OCI-LY7 (cell line): ENCODE data around the gene CDK5R2. TPM values are rescaled to one million over a fixed set of nuclear protein-coding genes. Genes with fewer than 3 reads are reported as not detected.

Experiments used
- BruUV-seq: library from RNA; stranded (reverse); fragments of 400-500 nt; replicated peaks from 2 replicates; lab custom pipeline; 2021; lab: Mats Ljungman, UMichigan
- CTCF ChIA-PET: fragments of 300-600 bp; sonication (Branson Sonifier 250); formaldehyde crosslinking; loops from one replicate; lab custom pipeline; 2022; ENCODE audit warnings: antibody characterized with exemption; ENCODE audit not compliant: unreplicated experiment; lab: Charles Lee
- POLR2A ChIA-PET: fragments of 300-600 bp; sonication (Branson Sonifier 250); formaldehyde crosslinking; loops from one replicate; lab custom pipeline; 2022; ENCODE audit warnings: antibody characterized with exemption; lab: Charles Lee
- DNase-seq: peaks from one replicate; pipeline ENCODE4 v3.0.0-alpha.2; 2015; ENCODE audit warnings: low spot score
- H2AFZ ChIP-seq: fragments of 200-600 bp; sonication (generic), shearing (Covaris generic); 2 replicates; pipeline ENCODE4 v1.6.1; 2014; ENCODE audit warnings: mild to moderate bottlenecking, antibody characterized with exemption, low read length, moderate library complexity
- H3K27ac ChIP-seq: fragments of 200-600 bp; sonication (generic); 2 replicates; pipeline ENCODE4 v1.5.1; 2014; ENCODE audit warnings: mixed run types, low read depth, mild to moderate bottlenecking, moderate library complexity, low read length, inconsistent platforms; ENCODE audit not compliant: poor library complexity, severe bottlenecking
- H3K36me3 ChIP-seq: fragments of 200-600 bp; sonication (generic); 2 replicates; pipeline ENCODE4 v1.6.1; 2014; ENCODE audit warnings: mild to moderate bottlenecking, antibody characterized with exemption, low read length, moderate library complexity, mixed read lengths; ENCODE audit not compliant: insufficient read depth
- H3K4me1 ChIP-seq: fragments of 200-600 bp; sonication (generic); 2 replicates; pipeline ENCODE4 v1.5.1; 2014; ENCODE audit warnings: mild to moderate bottlenecking, low read length; ENCODE audit not compliant: insufficient read depth, poor library complexity, severe bottlenecking
- H3K4me2 ChIP-seq: fragments of 200-600 bp; sonication (generic); 2 replicates; pipeline ENCODE4 v1.6.1; 2014; ENCODE audit warnings: mild to moderate bottlenecking, low read length
- H3K4me3 ChIP-seq: fragments of 200-600 bp; sonication (generic); 2 replicates; pipeline ENCODE4 v1.5.1; 2014; ENCODE audit warnings: mild to moderate bottlenecking, low read depth, low read length; ENCODE audit not compliant: poor library complexity, severe bottlenecking
- H3K79me2 ChIP-seq: fragments of 200-600 bp; sonication (generic); 2 replicates; pipeline ENCODE4 v1.6.1; 2016; ENCODE audit warnings: low read depth, mild to moderate bottlenecking, low read length, moderate library complexity, mixed read lengths; ENCODE audit not compliant: insufficient read depth
- H3K9me2 ChIP-seq: fragments of 200-600 bp; sonication (generic); 2 replicates; pipeline ENCODE4 v1.6.1; 2016; ENCODE audit warnings: mild to moderate bottlenecking, low read length, mixed read lengths; ENCODE audit not compliant: insufficient read depth
- H3K9me3 ChIP-seq: fragments of 200-600 bp; sonication (generic); 2 replicates; pipeline ENCODE4 v1.6.1; 2014; ENCODE audit warnings: mild to moderate bottlenecking, mixed run types, low read length, mixed read lengths
- H4K20me1 ChIP-seq: fragments of 200-600 bp; sonication (generic); 2 replicates; pipeline ENCODE4 v1.6.1; 2014; ENCODE audit warnings: mild to moderate bottlenecking, antibody characterized with exemption, low read length, moderate library complexity, mixed read lengths; ENCODE audit not compliant: insufficient read depth
- CTCF ChIP-seq: fragments of 200-600 bp; sonication (generic); conservative IDR thresholded peaks from 2 replicates; pipeline ENCODE4 v1.5.1; 2014; ENCODE audit warnings: mild to moderate bottlenecking, antibody characterized with exemption, low read length, moderate library complexity, mixed read lengths
- EZH2phosphoT487 ChIP-seq: fragments of 200-600 bp; sonication (generic); IDR thresholded peaks from 2 replicates; pipeline ENCODE4 v1.6.1; 2018; ENCODE audit warnings: low read depth, borderline replicate concordance, mild to moderate bottlenecking, mixed run types, antibody characterized with exemption, low read length, moderate library complexity, mixed read lengths
- intact Hi-C: fragments of 100-400 bp; cut with micrococcal nuclease; formaldehyde crosslinking; loops from one replicate; pipeline ENCODE4 v1.10.0; 2022; ENCODE audit not compliant: unreplicated experiment
- total RNA-seq, 2 experiments: library from RNA; depleted of rRNA in 1 of 2; stranded (reverse); fragments of >200 nt in 1 of 2; shearing (Covaris generic) in 1 of 2; gene quantifications; 2 replicates each; pipeline ENCODE4 v1.2.3, GENCODE V29; 2014 to 2022

CDK5R2 gene
- total RNA-seq, 2 experiments from 2014 or later: 0.09 to 0.63 TPM

- no peaks in the 10 kb centered on the region for H4K20me1 ChIP-seq
- H3K4me1 ChIP-seq: peaks cover 19% of the 10 kb centered on the region
- TF ChIP-seq EZH2phosphoT487 (no peak), CTCF (no peak)
- H3K9me2 ChIP-seq: no peaks in the 10 kb centered on the region
- H2AFZ ChIP-seq: no peak overlapping the region
- no peaks in the 10 kb centered on the region; the same call in 1 of the 2 replicates for H3K36me3 ChIP-seq
- no TSS peak for BruUV-seq
- no peak overlapping the region for H3K4me2 ChIP-seq
- no peak for DNase-seq
- H3K9me3 ChIP-seq: peaks cover 9% of the 10 kb centered on the region; the same call in 1 of the 2 replicates
- ChIA-PET CTCF (no interaction called here), POLR2A (no interaction called here)
- H3K27ac ChIP-seq: no peak overlapping the region
- H3K79me2 ChIP-seq: no peaks in the 10 kb centered on the region
- intact Hi-C loops: no loop called here
- no peak overlapping the region for H3K4me3 ChIP-seq
Measured at GRCh38 chr2:218924757-218925156, 34.7 kb upstream of the CDK5R2 start.

GRCh38 chr2:218925434-218925833 lies 34.0 kb upstream of the CDK5R2 start:
- TF ChIP-seq EZH2phosphoT487 (no peak), CTCF (no peak)
- no peaks in the 10 kb centered on the region for H3K9me2 ChIP-seq
- H3K4me3 ChIP-seq: no peak overlapping the region
- H3K79me2 ChIP-seq: no peaks in the 10 kb centered on the region
- peaks cover 9% of the 10 kb centered on the region; the same call in 1 of the 2 replicates for H3K9me3 ChIP-seq
- BruUV-seq: no TSS peak
- POLR2A ChIA-PET: interaction anchor here (0.6 kb wide), 1 partner anchor 198 kb away, joined by 3 read pairs; no protein-coding TSS in a partner anchor
- H3K36me3 ChIP-seq: no peaks in the 10 kb centered on the region; the same call in 1 of the 2 replicates
- intact Hi-C loops: no loop called here
- no peak for DNase-seq
- peaks cover 19% of the 10 kb centered on the region for H3K4me1 ChIP-seq
- H3K4me2 ChIP-seq: no peak overlapping the region
- no peak overlapping the region for H2AFZ ChIP-seq
- CTCF ChIA-PET: no interaction called here
- H4K20me1 ChIP-seq: no peaks in the 10 kb centered on the region
- no peak overlapping the region for H3K27ac ChIP-seq

DNA sequence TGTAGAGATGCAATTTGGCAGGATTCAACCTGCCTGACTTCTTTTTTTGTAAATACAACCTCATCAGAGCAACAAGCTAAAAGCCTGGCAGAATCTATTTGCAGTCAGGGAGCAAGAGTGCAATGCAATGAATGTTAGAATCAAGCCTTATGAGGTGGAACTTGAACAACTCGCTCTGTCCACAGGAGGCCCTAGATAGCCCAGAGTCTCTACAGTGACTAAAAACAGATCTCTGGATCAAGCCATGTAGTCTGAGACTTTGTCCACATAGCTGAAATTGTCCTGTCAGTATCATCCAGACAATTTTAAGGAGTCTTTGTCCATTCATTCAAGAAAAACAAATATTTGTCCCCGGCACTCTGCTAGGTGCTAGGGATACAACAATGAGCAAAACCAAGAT lies 32.0 kb upstream of the CDK5R2 start:
- Histone ChIP-seq H3K9me2 (no peaks in the 10 kb centered on the region), H3K9me3 (peaks cover 9% of the 10 kb centered on the region; the same call in 1 of the 2 replicates), H3K4me1 (peaks cover 15% of the 10 kb centered on the region), H3K27ac (no peak overlapping the region), H2AFZ (no peak overlapping the region), H4K20me1 (no peaks in the 10 kb centered on the region), H3K4me3 (no peak overlapping the region), H3K4me2 (no peak overlapping the region), H3K36me3 (no peaks in the 10 kb centered on the region; the same call in 1 of the 2 replicates), H3K79me2 (no peaks in the 10 kb centered on the region)
- TF ChIP-seq CTCF (no peak), EZH2phosphoT487 (no peak)
- BruUV-seq: no TSS peak
- intact Hi-C loops: no loop called here
- POLR2A ChIA-PET: no interaction called here
- CTCF ChIA-PET: no interaction called here
- no peak for DNase-seq
